GM19395 (cell line): Measurements from ENCODE around the gene FLOT1.

Experiments used
- ATAC-seq: cut with Tn5 transposase; IDR thresholded peaks from one replicate; pipeline ENCODE4 v1.9.1; 2021; ENCODE audit warnings: mild to moderate bottlenecking, moderate library complexity; ENCODE audit not compliant: unreplicated experiment

The FLOT1 gene

DNA sequence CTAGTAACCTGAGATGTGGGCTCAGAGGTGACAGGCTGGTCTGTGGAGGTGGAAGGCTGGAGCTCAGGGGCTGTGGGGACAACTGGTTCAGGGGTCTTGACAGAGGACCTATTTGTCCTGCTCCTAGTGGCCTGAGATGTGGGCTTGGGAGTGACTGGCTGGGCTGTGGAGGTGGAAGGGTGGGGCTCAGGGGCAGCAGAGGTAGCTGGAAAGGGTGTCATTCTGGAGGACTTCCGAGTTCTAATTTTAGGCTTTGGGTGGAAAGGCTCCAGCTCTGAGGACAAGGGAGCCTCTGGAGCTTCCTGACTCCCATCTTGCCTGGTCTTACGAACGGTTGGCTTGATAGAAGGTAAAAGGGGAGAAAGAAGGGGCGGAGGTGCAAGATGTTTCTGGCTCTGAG is 36.9 kb downstream of the FLOT1 start:
- ATAC-seq, result no peak

GRCh38 chr6:30703821-30704220 is 38.7 kb downstream of the FLOT1 start:
- no peak for ATAC-seq

- no peak for ATAC-seq
Observed at GRCh38 chr6:30703011-30703410, 39.5 kb downstream of the FLOT1 start.

GRCh38 chr6:30700340-30700739 is 42.1 kb downstream of the FLOT1 start:
- ATAC-seq, result no peak

DNA sequence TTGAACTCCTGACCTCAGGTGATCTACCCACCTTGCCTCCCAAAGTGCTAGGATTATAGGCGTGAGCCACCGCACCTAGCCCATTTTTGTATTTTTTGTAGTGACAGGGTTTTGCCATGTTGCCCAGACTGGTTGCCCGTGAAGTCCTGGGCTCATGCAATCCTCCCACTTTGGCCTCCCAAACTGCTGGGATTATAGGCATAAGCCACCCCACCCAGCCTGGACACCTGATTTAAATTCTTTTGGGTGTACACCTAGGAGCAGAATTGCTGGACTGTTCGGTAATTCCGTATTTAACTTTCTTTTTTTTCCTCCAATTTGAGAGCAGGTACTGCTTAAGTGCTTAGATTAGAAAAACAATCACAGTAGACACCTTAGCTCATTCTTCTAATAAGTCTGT is 46.1 kb downstream of the FLOT1 start:
- ATAC-seq, result no peak

DNA sequence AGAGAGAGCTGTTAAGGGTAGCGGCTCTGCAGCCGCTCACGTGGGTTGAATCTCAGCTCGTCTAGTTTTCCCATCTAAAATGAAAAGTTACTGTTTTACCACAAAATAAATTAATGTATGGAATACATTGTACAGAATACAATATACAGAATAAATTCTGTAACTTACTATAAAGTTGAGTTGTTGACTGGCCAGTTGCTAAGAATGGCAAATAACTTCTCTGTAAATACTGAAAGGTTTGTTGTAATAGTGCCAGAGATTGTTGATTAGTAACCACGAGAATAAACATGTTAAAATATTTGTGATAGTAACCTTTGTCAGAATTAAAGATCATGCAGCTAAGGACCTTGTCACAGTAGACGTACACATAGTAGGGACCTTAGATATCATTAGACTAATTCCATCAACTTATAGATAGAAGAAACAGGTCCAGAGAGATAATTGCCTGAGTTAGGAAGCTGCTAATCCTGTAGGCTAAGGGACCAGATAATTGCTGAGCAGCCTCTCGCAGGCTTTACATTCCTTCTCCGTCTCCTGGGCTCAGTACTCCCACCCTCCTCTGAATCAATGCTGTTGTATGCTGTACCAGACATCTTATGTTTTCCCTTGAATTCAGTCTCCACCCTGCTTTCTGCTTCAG is 51.2 kb downstream of the FLOT1 start:
- ATAC-seq, result no peak

- no peak for ATAC-seq
Observed at GRCh38 chr6:30690403-30691207, 51.9 kb downstream of the FLOT1 start, which contains the start of gene NRM. TSS of gene NRM (minus strand) at chr6:30690984. CDS start at chr6:30690974, 10 bp downstream.

- ATAC-seq, result no peak
Observed at GRCh38 chr6:30689985-30690384, 52.5 kb downstream of the FLOT1 start.

DNA sequence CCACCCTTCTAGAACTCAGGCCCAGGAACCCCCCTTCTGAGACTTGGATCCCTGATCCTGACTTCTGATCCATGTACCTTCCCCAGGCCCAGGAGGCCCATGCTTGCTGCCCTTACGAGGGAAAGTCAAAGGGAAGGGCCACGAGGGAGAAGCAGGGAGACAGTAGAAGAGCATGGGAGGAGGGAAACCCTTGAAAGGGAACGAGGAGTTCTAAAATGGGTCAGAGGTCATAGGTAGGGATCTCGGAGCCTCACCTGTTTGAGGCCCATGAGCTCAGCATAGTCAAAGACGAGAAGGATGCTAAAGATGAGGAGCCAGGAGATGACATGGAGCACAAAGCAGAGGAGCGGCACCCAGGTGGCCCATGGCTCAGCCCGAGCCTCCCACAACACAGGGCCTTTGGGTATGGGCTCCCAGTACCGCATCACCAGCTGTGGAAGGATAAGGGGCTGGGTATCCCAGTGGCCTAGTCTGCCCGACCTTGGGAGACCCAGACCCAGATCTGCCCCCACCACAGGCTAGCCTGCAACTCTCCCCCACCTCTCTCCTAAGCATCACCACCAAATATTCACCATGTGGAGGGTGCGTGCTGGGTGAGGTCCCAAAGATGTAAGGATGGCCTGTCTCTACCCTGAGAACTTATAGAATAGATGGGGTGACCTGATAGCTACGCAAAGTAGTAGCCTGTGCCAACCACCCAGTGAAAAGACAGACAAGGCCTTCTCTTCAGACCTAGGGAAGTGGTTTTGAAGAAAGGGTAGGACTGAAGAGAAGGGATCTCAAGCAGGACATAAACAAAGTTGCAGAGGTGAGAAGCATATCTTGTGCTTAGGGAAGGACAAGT is 53.2 kb downstream of the FLOT1 start:
- no peak for ATAC-seq

- ATAC-seq, result no peak
Observed at GRCh38 chr6:30688569-30688968, 53.9 kb downstream of the FLOT1 start.

DNA sequence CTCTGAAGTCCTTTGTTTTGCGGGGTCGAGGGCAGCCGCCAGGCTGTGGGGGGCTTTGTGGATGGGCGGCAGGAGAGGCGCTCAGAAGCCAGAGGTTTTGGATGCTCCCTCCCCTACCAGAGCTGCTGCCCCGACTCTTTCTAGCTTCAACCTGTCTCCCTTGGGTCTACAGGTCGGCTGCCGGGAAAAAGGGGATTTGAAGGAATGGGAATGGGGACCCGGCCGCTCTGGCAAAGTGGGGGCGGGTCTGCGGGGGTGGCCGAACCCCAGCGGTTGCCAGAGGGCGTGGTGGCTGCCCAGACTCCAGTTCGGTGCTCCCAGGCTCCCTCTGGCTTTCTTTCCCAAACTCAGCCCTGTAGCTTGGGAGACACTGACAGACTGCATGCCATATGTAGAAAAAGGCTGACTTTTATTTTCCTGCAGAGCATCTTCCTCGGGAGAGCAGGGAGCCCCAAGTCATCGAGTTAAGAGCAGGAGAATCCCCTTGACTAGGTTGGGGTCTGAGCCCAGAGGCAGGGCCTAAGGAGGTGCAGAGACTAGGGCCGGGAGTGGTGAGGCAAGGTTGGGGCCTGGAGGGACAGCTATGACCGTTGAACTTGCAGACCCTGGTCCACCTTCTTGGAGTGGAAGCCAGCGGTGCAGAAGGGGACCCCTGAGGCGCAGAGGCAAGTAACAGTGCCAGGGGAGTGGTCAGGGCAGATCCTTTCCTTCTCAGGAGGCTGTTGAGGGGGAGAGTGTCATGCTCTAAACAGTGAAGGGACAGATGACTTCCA is 54.6 kb downstream of the FLOT1 start:
- ATAC-seq, result no peak

- ATAC-seq, result peak; percentile 49
Observed at GRCh38 chr6:30686908-30687658, 55.4 kb downstream of the FLOT1 start.

DNA sequence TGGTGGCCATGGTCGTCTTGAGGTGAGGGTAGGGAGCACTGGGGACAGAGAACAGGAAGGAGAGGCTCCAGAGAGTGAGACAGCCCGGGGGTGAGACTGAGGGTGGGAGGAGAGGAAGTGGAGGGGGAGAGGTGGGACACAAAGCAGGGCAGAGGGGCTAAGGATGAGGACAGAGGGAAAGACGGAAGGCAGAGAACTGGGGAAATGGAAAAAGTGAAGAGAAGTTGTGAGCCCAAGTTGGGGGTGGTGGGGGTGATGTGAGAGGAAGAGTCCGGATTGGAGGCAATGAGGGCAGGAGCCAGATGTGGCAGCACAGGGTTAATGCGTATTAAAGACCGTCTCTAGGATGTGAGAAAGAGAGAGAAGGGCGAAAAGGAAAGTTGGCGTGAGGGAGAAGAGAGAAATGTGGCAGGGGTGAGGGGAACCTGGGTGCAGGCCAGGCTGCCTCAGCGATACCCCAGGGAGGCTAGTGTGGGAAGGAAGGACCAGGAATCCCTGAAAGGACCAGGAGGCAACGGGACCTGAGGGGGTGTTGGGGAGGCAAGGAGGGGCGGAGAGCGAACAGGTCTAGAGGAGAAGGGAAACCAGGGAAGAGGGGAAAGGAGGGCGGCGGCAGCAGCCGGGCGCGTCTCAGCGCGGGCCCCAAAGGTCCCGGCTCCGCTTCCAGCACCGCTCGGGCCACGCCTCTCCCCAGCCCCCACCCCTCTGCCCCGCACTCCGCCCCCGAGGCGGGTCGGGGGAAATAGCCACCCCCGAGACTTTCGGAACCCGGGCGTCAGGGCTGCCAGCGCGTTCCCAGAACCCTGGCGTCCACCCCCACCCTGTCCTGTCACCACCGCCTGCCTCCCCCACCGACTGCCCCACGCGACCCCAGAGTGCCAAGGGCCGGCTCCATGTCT is 56.2 kb downstream of the FLOT1 start, which contains the start of gene PPP1R18:
PPP1R18 (minus strand) TSS at position 637 of the 899 bp plus-strand sequence; CDS start at position 10, 627 bp downstream.
- ATAC-seq, result peak; percentile 7

- no peak for ATAC-seq
Observed at GRCh38 chr6:30685157-30686008, 57.1 kb downstream of the FLOT1 start.

DNA sequence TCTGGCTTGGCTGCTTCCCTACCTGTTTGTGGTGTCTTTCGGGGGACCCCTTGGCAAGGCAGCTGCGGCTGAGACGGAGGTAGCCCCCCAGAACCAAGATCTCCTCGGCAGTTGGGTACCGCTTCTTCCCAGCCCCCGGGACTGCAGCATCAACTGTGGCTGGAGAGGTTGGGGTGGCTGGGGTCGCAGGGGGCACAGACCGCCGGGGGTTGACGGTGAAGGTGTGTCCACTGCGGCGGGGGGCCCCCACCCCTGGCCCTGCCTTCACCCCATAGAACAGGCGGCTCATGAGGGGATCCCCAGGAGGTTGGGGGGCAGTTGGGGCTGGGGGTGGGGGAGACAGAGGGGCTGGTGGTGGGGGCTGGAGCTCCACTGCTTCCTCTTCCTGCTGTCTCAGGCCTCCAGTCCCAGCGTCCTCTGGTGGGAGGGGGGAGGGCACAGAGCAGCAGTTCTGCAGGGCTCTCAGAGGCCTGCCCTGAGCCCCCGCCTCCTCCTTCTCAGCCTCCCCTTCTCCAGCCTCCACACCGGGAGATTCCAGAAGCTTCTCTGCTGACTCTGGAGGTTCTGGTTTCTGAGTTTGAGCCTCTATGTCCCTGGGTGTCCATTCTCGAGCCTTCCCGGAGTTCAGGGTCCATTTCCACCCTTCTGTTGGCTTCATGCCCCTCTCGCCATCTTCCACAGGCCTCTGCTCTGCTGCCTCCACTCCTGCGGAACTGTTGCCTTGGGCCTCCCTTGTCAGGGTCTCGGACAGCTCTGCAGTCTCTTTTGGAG is 57.9 kb downstream of the FLOT1 start:
- no peak for ATAC-seq

- no peak for ATAC-seq
Observed at GRCh38 chr6:30683980-30684338, 58.5 kb downstream of the FLOT1 start.
